HEK293T (cell line): Measurements from ENCODE around the gene HTR5A.

ENCODE experiments used
- ARNT ChIP-seq: fragments of 450-650 bp; IDR thresholded peaks from 2 replicates; pipeline ENCODE4 v1.6.1; 2017; ENCODE audit warnings: mild to moderate bottlenecking
- CTBP1 ChIP-seq: fragments of 450-650 bp; IDR thresholded peaks from 2 replicates; pipeline ENCODE4 v1.6.1; 2016; ENCODE audit warnings: borderline replicate concordance
- ELF4 ChIP-seq: fragments of 450-650 bp; IDR thresholded peaks from 2 replicates; pipeline ENCODE4 v1.6.1; 2017; ENCODE audit warnings: antibody characterized with exemption
- FOXK2 ChIP-seq: fragments of 450-650 bp; IDR thresholded peaks from 2 replicates; pipeline ENCODE4 v1.6.1; 2016; ENCODE audit warnings: mild to moderate bottlenecking
- FOXM1 ChIP-seq: fragments of 450-650 bp; IDR thresholded peaks from 2 replicates; pipeline ENCODE4 v1.6.1; 2017; ENCODE audit warnings: mild to moderate bottlenecking, borderline replicate concordance
- LEF1 ChIP-seq: fragments of 450-650 bp; IDR thresholded peaks from 2 replicates; pipeline ENCODE4 v1.6.1; 2017; ENCODE audit warnings: mild to moderate bottlenecking, borderline replicate concordance
- NFRKB ChIP-seq: fragments of 450-650 bp; IDR thresholded peaks from 2 replicates; pipeline ENCODE4 v1.6.1; 2016; ENCODE audit warnings: mild to moderate bottlenecking, moderate library complexity
- SP1 ChIP-seq: fragments of 450-650 bp; IDR thresholded peaks from 2 replicates; pipeline ENCODE4 v1.6.1; 2017
- SUZ12 ChIP-seq: fragments of 450-650 bp; IDR thresholded peaks from 2 replicates; pipeline ENCODE4 v1.6.1; 2016; ENCODE audit warnings: mild to moderate bottlenecking
- ZNF384 ChIP-seq: fragments of 450-650 bp; IDR thresholded peaks from 2 replicates; pipeline ENCODE4 v1.6.1; 2016

GRCh38 chr7:155051355-155051754 is 18.8 kb upstream of the HTR5A start:
- TF ChIP-seq NFRKB (no peak), SP1 (no peak), ZNF384 (no peak), FOXM1 (no peak), ARNT (no peak), CTBP1 (no peak), SUZ12 (no peak), LEF1 (no peak), FOXK2 (no peak), ELF4 (no peak)
